Vagina (tissue), 2 donors: Measurements from ENCODE around the gene IFNLR1. TPM values are rescaled to one million over a fixed set of nuclear protein-coding genes. Genes with fewer than 3 reads are reported as not detected.

ENCODE experiments used
- DNase-seq, 2 donors: peaks; one replicate each; pipeline ENCODE4 v3.0.0-alpha.2; 2017; ENCODE audit errors: extremely low spot score in 2 of 2
- H3K27ac ChIP-seq: fragments of 200-600 bp; sonication (generic); one replicate; pipeline ENCODE4 v1.5.1; 2019
- H3K27me3 ChIP-seq: fragments of 200-600 bp; sonication (generic); one replicate; pipeline ENCODE4 v1.5.1; 2019
- H3K36me3 ChIP-seq, 2 donors: fragments of 200-600 bp; sonication (generic); one replicate each; pipeline ENCODE4 v1.5.1; 2017 to 2019
- H3K4me1 ChIP-seq: fragments of 200-600 bp; sonication (generic); one replicate; pipeline ENCODE4 v1.5.1; 2019
- H3K4me3 ChIP-seq, 2 donors: fragments of 200-600 bp; sonication (generic); 1 replicate in 1 of 2; 2 replicates in 1 of 2; pipeline ENCODE4 v1.5.1; 2016 to 2019
- H3K9me3 ChIP-seq: fragments of 200-600 bp; sonication (generic); one replicate; pipeline ENCODE4 v1.5.1; 2019
- CTCF ChIP-seq, 3 experiments: fragments of 450-650 bp in 2 of 3; fragments of 200-600 bp in 1 of 3; sonication (generic) in 1 of 3; IDR thresholded peaks; one replicate each; pipeline ENCODE4 v1.5.1; 2017 to 2019; ENCODE audit warnings: antibody characterized with exemption in 3 of 3, mild to moderate bottlenecking in 2 of 3, moderate library complexity in 2 of 3
- POLR2A ChIP-seq, 2 donors: fragments of 450-650 bp; IDR thresholded peaks; one replicate each; pipeline ENCODE4 v1.6.1; 2017; ENCODE audit warnings: antibody characterized with exemption in 2 of 2, mild to moderate bottlenecking in 2 of 2, moderate library complexity in 2 of 2
- POLR2AphosphoS5 ChIP-seq, 2 donors: sonication (generic); formaldehyde crosslinking; IDR thresholded peaks; one replicate each; pipeline ENCODE4 v1.9.0; 2017; ENCODE audit warnings: antibody characterized with exemption in 2 of 2, mild to moderate bottlenecking in 2 of 2, low read depth in 1 of 2; ENCODE audit not compliant: insufficient read depth in 1 of 2
- intact Hi-C: fragments of 100-400 bp; cut with DNase I; formaldehyde crosslinking; loops from one replicate; pipeline ENCODE4 v1.15.1; 2023
- total RNA-seq: library from RNA; depleted of rRNA; stranded (reverse); fragments of >200 nt; gene quantifications from one replicate; pipeline ENCODE4 v1.2.3, GENCODE V29; 2016

Gene IFNLR1
- 1.7 TPM for total RNA-seq

- no peak for DNase-seq
- TF ChIP-seq POLR2AphosphoS5 (IDR thresholded peaks at IDR 0.05; ENCODE audit: insufficient read depth in 1 of 2, low read depth in 1 of 2) (no peak), POLR2A (IDR thresholded peaks at IDR 0.05) (no peak), CTCF (IDR thresholded peaks at IDR 0.05) (no peak)
Measured at GRCh38 chr1:24186993-24187790, at the start of gene IFNLR1. IFNLR1 (minus strand) TSS chr1:24187289; CDS start chr1:24187248, 41 bp downstream.

GRCh38 chr1:24235921-24236788, 49.1 kb upstream of the IFNLR1 start:
- Histone ChIP-seq H3K27me3 (no peaks in the 10 kb centered on the region), H3K4me3 (no peak overlapping the region), H3K36me3 (no peaks in the 10 kb centered on the region), H3K4me1 (no peaks in the 10 kb centered on the region), H3K27ac (no peak overlapping the region), H3K9me3 (no peaks in the 10 kb centered on the region)
- intact Hi-C loops: no loop called here
- no peak for DNase-seq
- TF ChIP-seq CTCF (IDR thresholded peaks at IDR 0.05) (no peak), POLR2A (IDR thresholded peaks at IDR 0.05) (no peak), POLR2AphosphoS5 (IDR thresholded peaks at IDR 0.05; ENCODE audit: insufficient read depth in 1 of 2, low read depth in 1 of 2) (no peak)

More at GRCh38 chr1:24186993-24187790, at the start of gene IFNLR1:
- intact Hi-C loops: no loop called here
- no peaks in the 10 kb centered on the region for H3K9me3 ChIP-seq
- no peaks in the 10 kb centered on the region for H3K27me3 ChIP-seq
- peak within 1 kb of the TSS; percentile 42 to 50 for H3K4me3 ChIP-seq
- peaks cover 16% of the 10 kb centered on the region for H3K4me1 ChIP-seq
- H3K27ac ChIP-seq: peak within 1 kb of the TSS; percentile 62
- no peaks in the 10 kb centered on the region for H3K36me3 ChIP-seq

- DNase-seq: no peak
- Histone ChIP-seq H3K4me3 (no peak overlapping the region), H3K9me3 (no peaks in the 10 kb centered on the region), H3K4me1 (no peaks in the 10 kb centered on the region), H3K36me3 (no peaks in the 10 kb centered on the region), H3K27me3 (no peaks in the 10 kb centered on the region), H3K27ac (no peak overlapping the region)
- intact Hi-C loops: no loop called here
- TF ChIP-seq POLR2AphosphoS5 (IDR thresholded peaks at IDR 0.05; ENCODE audit: insufficient read depth in 1 of 2, low read depth in 1 of 2) (no peak), POLR2A (IDR thresholded peaks at IDR 0.05) (no peak), CTCF (IDR thresholded peaks at IDR 0.05) (no peak)
Measured at GRCh38 chr1:24233684-24234600, 46.9 kb upstream of the IFNLR1 start.

GRCh38 chr1:24231701-24232100, 44.6 kb upstream of the IFNLR1 start:
- Histone ChIP-seq H3K27me3 (no peaks in the 10 kb centered on the region), H3K36me3 (no peaks in the 10 kb centered on the region), H3K27ac (no peak overlapping the region), H3K4me3 (no peak overlapping the region), H3K4me1 (no peaks in the 10 kb centered on the region), H3K9me3 (no peaks in the 10 kb centered on the region)
- intact Hi-C loops: no loop called here
- no peak for DNase-seq
- TF ChIP-seq CTCF (IDR thresholded peaks at IDR 0.05): no peak
